T-helper 2 cell (primary cell): ENCODE data around the gene RPL31.

Experiments
- DNase-seq, 5 experiments: peaks; one replicate each; pipeline versions ENCODE4 v3.0.0 to v3.0.0-alpha.2; 2012 to 2022

Gene RPL31

DNA sequence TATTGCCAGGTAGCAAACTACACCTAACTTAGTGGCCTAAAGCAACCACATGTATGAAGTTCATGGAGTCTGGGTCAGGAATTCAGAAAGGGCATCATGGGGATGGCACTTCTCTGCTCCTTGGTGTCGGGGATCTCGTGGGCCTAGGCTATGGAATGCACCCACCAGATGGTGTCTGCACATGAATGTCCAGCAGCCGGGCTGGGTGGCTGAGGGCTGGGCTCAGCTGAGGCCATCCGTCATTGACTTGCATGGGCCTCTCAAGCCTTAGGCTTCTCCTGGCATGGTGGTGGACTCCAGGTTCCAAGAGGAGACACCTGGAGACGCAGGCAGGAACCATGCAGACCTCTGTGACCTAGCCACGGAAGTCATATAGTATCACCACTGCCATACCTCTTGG is 26.0 kb upstream of the RPL31 start:
- DNase-seq, result no peak

DNA sequence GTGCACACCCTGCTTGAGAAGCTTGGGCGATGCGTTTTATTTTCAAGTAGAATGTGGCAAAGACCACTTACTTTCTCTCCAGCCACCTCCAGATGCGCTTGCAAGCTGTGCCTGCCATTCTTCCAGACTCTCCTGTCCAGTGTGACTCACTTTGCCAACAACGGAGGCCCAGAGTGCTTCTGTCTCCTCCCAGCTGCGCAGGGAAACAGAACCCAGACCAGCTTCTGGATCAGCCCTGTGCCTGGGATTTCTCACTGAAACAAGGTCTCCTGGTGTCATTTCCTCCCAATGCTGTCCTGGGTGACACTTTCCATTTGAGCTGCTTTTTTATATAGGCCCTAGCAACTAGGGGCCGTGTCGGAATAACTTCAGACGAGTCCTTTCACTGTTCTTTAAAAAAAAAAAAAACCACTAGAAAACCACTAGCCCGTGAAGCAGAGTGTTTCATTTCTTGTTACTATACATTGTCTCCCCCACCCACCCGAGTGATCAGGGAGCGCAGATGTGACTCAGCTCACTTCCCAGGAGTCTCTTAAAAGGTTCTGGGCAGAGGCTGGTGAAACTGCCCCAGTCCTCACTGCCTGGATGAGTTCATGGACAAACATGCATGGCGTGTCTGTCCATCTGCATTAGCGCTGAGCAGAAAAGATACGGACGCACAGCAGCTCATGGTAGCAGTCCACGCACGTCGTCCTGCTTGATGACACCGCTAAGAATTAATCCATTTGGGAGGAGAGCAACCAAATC is 25.3 kb upstream of the RPL31 start:
- DNase-seq, result no peak

DNA sequence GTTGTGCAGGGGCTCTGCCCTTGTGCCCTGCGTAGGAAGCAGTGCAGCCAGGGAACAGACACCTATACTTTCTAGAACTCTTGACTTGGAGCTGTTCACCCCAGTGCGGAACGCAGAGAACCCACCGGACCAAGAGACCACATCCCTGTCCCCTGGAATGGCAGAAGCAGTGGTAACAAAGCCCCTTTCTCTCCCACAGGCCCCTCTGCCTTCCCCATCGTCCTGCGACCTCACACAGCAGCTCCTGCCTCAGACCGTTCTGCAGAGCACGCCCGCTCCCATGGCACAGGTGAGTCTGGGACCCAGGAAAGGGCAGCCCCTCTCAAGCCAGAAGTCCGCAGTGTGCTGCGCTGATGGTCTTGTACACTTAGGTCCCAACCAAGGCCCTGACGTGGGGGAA is 24.6 kb upstream of the RPL31 start:
- DNase-seq, result no peak

DNA sequence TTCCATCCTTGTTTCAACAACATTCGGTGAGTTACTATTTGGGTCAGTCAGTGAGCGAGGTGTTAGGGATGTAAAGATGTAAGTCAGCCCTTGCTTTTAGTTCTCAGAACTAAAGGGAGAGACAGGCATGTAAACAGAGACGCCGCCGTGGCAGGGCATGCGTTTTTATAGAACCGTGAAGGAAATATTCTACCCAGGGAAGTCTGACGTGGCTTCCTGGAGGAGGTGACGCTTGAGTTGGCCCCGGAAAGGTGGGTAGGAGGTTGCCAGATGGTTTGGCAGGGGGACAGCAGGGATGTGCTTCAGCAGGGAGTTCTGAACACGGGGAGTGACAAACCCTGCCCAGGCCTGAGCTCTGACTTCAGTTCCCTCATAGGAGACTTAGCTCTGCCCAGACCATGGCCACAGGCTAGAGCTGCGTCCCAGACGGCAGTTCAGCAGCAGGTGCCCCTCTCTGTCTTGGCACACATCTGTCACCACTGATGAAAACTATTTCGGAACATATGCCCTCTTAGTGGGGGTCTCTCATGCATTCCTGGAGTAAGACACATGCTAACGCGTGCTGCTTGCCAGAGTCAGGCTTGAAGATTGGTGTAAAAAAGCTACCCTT is 23.4 kb upstream of the RPL31 start:
- no peak for DNase-seq

DNA sequence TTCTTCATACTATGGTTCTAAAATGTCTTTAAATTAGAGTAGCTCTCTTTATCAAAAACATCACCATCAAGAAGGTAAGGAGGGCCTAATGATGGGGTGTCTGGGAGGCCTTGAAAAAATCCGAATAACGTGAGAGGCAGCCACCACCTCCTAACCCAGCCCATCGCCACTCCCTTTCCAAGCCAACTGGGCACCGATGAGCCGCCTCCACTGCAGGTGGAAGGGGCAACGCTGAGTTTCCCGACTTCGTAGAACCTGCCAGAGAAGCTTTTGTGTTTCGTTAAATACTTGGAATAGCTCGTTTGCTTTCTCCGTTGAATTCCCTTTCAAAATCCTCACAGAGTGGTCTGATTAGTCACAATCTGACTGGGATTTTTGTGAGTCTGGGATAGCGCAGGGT is 22.0 kb upstream of the RPL31 start:
- DNase-seq, result no peak

DNA sequence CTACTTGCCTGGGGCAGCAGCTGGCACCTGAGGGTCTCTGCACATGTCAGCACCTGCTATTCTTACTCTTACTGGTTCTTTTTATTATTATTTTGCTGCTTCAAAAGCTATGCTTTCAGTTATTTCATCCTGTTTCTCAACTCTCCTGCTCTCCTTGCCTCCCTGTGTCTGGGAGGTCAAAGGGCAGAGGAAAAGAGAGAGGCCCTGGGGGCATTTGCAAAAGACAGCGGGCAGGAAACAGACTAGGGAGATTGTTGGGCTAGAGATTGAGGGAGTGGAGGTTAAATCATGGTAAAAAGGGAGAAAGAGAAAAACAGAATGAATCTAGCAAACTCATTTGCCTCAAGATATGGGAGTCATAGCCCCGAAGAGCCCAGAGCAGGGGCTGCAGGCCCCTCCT is 21.1 kb upstream of the RPL31 start:
- DNase-seq, result no peak

DNA sequence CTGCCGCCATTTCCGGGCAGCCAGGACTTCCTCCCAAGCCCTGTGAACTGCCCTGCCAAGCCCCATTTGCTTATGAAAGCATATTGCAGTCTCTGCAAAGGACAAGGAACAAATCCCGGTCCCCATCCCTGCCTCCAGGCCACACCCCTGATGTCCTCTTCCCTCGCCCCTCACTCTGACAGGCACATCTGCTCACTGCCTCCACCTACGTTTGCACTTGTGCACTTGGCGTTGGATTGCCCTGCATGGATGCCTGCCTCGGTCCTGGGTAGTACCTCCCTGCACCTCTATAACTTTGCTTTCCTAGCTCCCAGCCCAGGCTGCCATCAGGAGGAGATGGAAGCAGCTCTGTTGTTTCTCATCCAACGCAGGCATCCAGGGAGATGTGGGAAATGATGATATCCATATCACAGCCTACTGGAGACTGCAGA is 19.6 kb upstream of the RPL31 start:
- DNase-seq, result no peak

DNA sequence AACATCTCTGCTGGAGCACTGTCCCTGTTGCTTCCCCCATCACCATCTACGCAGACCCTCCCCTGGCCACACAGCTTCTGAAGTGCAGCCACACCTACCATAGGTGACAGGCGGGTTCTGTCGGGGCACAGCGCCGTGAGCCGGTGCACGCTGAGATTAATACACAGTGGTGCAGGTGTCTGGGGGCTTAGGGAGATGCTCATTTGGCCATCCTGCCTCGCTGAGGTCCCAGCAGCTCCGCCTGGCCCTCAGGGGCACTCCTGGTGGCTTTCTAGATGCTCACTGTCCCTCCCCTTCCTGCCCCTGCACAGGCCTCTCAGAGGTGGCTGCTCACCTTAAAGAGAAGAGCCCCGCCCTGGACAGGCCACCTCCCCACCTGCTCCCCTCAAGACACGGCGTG is 18.9 kb upstream of the RPL31 start:
- DNase-seq, result no peak

DNA sequence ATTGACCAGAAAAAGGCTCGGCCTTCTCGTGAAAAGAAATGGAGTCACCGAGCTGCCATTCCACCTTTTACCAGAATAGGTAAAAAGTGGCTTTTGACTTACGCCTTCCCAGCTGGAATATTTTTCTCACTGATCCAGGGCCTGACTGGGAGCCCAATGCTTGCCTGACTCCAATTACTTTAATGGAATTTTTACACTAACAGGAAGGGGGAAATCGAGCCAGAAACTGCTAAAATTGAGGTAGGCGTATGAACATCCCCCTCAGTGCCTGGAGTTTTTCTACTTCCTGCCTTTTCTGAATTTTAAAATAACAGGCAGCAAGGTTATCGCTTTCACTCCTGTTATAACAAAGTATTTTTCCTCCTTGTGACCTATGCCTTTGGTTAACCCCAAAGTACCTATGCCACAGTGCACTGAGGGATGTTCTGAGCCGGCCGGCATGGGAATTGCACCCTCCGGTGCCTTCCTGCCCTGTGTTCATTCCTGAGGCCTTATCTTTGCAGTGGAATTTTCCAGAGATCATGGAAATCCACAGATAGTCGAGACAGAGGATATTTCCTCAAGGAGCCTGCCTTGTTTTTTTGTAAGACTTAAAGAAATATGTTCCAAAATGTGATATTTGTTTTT is 18.3 kb upstream of the RPL31 start:
- no peak for DNase-seq

DNA sequence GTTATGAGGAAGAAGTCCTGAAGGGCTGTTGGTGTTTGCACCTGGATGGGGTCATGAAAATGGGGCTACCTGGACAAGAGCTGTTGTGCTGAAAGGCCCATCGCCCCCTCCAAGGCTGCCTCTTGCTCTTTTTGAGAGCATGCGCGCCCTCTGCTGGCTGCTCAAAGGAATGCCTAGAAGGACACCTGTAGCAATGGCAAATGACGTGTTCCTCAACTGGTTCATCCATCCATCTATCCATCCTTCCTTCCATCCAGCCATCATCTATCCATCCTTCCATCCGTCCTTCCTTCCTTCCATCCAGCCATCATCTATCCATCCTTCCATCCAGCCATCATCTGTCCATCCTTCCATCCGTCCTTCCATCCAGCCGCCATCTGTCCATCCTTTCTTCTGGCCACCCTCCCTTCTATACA is 17.2 kb upstream of the RPL31 start:
- DNase-seq, result peak; percentile 45 to 71 (median 65)

DNA sequence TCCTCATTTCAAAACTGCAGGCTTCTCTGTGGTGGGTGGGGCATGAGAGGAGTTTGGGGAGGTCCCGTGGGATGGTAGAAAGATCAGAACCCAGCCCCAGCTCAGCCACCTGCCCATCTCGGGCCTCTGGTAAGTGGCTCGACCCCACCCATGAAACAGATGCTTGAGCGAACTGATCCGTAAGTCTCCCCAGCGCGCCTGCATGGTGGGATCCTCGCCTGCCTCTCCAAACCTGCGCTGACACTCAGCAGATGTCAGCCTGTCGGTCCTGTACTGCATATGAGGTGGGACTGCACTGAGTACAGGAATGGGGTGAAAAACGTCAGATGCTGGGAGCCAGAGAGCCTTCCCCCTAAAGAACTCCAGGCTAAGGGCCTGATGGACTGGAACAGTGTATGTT is 15.9 kb upstream of the RPL31 start:
- DNase-seq, result no peak

DNA sequence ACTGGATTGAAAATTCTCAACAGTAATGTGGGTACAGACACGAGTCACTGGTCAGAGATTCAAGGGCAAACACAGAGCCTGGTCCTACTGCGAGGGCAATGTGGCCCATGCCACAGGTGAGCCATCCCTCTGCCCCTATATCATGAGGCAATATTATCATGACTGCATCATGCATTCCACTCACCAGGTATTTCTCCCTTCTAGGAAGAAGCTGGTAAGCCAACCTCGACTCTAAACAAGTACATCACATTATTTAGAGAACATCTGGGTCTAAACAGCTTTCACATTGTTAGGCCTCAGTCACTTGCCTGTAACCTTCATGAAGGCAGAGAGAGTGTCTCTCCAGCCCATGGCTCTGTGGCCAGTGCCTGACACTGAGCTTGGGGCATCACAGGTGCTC is 14.6 kb upstream of the RPL31 start:
- no peak for DNase-seq

DNA sequence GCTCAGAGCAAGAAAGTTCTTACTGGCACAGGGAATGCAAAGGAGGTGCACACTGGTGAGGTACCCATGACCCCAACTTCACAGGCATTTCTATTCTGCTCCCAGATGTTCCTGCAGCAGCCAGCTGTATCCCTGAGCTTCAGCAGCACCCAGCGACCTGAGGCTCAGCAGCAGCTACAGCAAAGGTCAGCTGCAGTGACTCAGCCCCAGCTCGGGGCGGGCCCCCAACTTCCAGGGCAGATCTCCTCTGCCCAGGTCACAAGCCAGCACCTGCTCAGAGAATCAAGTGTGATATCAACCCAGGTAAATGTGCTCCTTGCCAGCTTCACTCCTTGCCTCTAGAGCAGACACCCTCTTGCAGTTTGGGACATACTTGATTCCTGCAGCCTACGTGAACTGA is 14.1 kb upstream of the RPL31 start:
- DNase-seq, result no peak

DNA sequence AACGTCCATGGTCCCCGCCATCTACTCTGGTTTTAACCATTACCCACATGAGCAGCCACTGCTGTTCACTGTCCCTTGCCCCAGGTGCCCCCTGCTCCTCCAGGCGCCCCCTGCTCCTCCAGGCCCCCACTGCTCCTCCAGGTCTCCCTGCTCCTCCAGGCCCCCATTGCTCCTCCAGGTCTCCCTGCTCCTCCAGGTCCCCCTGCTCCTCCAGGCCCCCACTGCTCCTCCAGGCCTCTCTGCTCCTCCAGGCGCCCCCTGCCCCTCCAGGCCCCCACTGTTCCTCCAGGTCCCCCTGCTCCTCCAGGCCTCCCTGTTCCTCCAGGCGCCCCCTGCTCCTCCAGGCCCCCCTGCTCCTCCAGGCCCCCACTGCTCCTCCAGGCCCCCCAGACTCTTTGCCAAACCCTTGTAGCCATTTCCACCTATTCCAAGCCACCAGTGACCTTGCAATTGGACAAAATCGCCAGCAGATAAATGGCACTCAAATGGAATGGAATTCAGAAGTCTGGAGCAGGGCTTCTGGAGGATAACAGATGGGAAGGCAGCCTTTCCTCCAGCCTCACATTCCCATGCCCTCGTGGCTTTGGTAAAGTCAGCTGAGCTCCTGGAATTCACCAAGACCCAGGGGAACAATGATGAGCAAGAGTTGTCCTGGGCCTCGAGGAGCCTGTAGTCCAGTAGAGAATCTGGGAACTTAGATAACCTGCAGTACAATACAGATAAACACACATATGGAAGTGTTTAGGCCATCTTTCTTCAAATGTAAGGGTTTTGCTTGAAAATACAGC is 13.3 kb upstream of the RPL31 start:
- no peak for DNase-seq

DNA sequence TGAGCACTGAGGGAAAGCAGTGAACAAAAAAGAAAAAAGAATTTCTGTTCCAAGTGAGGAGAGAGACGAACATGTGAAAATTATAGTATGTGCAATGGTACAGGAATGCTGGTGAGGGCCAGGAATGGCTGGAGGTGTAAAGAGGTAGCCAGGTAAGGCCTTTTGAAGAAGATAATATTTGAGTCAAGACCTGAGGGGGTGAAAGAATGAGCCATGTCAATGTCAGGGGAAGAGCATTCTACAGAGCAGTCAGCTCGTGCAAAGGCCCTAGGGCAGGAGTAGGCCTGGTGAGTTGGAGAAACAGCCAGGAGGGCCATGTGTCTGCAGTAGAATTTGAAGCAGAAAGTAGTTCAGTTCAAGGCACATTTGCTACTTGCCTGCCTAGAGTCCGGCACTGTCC is 12.4 kb upstream of the RPL31 start:
- no peak for DNase-seq

DNA sequence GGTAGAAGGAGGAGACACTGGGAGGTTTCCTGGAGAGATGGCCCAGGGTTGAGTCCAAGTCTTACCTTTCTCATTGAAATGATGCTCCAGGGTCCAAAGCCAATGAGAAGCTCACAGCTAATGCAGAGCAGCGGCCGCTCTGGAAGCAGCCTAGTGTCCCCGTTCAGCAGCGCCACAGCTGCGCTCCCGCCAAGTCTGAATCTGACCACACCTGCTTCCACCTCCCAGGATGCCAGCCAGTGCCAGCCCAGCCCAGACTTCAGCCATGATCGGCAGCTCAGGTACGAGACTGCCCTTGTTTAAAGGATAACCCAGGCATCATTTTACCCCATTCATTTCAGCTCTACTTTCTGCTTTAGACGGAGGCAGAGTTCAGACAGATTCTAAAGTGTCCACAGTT is 11.9 kb upstream of the RPL31 start:
- DNase-seq, result no peak

DNA sequence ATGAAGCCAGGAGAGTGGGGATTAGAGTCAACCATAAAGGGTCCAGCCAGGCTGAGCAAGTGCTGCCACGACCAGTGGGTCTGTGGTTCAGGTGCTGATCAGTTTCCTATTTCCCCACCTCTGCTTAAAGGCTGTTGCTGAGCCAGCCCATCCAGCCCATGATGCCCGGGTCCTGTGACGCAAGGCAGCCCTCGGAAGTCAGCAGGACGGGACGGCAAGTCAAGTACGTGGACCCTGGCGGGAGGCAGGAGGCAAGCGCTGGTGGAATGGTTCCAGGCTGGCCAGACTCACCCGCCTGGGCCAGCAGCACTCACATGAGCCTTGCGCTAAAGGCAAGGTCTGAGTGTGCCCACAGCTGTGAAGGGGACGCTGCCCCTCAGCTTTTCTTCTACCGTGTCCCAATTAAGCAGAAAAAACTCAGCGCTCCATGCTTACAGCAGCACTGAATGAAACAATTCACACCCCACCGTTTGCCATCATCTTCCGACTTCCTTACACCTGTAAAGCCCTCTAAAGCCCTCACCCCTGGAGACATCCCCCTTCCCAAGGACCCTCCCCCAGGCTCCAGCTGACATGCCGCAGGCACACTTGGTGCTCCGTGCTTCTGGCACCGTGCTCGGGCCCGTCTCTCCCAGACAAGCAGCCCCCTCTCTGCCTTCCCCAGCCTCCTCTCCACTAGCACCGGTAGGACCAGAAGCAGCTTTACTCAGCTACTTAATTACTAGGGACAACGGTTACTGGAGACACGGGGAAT is 11.3 kb upstream of the RPL31 start:
- DNase-seq, result no peak

DNA sequence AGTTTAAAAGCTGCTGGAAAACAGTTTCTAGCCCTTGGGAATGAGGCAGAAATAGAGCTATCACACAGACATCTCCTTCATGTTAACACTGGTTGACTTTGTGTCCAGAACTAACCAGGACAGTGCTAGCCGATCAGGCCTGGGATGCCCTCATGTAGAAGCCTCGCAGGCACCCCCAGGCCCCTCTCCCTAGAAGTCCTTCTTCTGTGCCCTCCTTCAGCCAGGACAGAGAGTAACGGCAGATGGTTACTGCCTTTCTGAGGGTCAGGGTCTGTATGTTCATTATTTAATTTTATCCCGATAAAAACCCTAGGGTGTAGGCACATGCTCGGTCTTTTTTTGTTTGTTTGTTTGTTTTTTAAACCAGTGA is 10.7 kb upstream of the RPL31 start:
- no peak for DNase-seq

DNA sequence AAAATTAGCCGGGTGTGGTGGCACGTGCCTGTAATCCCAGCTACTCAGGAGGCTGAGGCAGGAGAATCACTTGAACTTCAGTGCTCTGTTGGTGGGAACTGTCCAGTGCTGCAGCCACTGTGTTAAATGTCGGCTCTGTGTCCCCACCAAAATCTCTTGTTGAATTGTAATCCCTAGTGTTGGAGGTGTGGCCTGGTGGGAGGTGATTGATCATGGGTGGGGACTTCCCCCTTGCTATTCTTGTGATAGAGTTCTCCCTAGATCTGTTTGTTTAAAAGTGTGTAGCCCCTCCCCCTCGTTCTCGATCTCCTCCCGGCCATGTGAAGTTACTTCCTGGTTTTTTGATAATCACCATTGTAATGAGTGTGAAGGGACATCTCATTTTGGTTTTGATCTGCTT is 9.8 kb upstream of the RPL31 start:
- no peak for DNase-seq

DNA sequence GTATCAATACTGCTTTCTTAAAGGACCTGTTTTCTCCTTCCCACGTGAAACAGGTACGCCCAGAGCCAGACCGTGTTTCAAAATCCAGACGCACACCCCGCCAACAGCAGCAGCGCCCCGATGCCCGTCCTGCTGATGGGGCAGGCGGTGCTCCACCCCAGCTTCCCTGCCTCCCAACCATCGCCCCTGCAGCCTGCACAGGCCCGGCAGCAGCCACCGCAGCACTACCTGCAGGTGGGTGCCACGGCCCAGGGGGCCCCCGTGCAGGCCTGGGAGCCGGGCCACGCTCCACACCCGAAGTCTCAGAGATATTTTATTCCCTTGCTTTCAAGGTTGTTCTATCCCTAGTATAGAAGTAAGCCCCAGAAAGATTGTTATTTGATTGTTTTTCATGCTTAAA is 8.8 kb upstream of the RPL31 start:
- no peak for DNase-seq

DNA sequence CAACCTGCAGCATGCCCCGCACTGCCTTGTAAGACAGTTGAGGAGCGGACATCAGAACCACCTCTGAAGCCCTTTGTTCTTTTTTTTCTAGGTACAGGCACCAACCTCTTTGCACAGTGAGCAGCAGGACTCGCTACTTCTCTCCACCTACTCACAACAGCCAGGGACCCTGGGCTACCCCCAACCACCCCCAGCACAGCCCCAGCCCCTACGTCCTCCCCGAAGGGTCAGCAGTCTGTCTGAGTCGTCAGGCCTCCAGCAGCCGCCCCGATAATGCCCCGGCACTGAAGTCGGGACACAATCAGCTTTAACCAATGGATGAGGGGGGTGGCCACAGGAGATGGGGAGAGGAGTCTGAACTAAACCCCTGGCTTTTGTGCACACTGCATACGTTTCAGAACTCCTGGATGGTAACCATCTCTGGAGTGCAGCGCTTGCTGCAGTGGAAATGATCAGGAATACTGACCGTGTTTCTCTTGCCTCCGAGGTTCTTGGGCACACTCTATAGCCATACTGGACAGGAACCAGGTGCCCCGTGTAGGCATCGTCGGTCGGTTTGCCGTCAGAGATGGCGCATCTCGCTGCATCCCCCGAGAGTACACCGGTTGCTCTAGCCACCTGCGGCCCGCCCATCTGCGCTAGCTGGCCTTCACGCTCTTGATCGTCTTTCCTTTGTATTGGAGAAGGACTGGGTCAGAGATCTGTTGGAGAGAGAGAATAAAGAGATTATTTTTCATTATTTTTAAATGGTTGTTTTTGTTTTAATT is 6.6 kb upstream of the RPL31 start:
- no peak for DNase-seq
